Hippocampal formation (tissue), 2 donors: ENCODE measurements around the gene ZNRF1.
"Not testable (repeated sequence)": the region's sequence is repeated elsewhere in the genome, so short reads cannot be mapped to it uniquely, and the experiment has no call there.

Experiments
- DNase-seq, 2 donors: peaks; one replicate each; lab custom pipeline; 2025; lab: John Stamatoyannopoulos, UW

Gene ZNRF1

DNA sequence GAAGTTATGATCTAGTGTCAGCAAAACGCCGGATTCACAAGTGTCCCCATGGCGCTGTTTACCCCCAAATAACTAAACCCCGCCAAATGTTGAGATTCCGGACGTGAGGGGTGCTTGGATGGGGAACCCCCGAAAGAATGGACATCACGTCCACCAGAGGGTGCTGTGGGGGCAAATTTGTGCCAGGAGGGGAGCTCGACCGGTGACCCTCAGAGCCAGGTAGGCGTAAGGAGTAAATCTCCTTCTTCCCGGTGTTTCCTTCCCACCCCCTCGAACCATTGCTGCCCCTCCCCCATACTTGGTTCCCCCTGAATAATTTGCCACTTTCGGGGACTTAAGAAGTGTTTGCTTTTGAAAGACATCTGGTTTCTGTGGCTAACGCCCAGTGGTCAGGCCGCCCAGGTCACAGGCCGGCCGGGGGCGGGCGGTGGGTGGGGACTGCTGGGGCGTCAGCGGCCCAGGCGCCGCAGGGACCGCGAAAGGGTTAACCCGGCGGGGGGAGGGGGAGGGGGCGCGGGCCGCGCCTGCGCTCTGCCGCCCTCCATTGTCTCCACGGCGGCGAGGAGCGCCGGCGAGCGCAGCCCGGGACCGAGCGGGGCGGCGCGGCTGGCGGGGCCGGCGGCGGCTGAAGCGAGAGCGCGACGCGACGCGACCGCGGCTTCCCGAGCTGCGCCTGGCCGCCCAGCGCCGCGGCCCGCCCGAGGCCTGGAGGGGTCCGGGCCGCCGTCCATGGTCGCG lies at the start of gene ZNRF1:
Gene ZNRF1, plus strand, starts transcription at position 544 of the 738 bp plus-strand sequence. CDS start 648 bp downstream, outside the sequence.
- peak; percentile 56 to 69 for DNase-seq

DNA sequence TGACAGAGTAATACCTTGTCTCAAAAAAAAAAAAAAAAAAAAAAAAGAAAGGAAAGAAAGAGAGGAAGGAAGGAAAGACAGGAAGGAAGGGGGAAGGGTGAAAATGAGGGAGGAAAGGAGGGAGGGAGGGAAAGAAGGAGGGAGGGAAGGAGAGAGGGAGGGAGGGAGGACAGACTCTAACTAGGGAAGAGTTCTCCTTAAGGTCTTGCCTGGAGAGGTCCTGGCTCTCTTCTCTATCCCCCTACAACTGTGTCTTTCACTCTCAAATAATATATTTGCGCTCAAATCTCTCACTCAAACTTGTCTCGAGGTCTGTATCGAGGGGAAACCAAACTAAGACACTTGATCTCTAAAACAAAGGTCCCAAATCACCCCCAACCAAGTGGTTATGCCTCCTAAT lies 49.5 kb upstream of the ZNRF1 start:
- no peak for DNase-seq

DNA sequence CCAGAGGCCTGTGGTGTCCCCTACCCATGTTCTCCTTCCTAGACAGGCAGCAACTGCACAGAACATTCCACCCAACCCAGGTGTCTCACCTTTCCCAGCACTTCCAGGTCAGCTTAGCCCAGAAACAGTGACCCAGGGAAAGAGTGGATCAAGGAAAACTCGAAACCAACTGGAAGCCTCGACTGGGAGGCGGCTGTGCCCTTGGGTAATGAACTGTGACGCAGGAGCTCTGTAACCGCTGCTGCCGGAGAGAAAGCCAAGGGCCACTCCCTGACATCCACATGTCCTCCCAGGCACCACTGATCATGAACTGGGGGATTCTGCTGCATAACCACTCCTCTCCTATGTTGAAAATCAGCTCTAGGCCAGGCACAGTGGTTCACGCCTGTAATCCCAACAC lies 48.3 kb upstream of the ZNRF1 start:
- no peak for DNase-seq

DNA sequence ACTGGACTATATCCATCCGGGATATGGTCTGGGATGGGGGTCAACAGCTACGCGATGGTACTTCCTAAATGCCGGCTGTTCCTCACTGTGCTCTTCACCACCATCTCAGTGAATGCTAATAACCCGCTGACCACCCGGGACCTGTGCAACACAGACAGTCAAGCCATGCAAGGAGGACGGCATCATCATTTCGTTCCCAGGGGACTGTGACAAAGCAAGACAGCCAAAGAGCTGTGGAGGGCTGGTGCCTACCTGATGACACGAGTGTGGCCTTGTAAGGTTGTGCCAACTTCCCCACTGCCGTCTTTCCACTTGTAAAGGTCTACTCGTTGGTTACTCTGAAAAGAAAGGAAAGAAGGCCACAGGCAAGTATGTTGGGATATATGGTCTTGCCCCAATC lies 47.6 kb upstream of the ZNRF1 start:
- DNase-seq = no peak

DNA sequence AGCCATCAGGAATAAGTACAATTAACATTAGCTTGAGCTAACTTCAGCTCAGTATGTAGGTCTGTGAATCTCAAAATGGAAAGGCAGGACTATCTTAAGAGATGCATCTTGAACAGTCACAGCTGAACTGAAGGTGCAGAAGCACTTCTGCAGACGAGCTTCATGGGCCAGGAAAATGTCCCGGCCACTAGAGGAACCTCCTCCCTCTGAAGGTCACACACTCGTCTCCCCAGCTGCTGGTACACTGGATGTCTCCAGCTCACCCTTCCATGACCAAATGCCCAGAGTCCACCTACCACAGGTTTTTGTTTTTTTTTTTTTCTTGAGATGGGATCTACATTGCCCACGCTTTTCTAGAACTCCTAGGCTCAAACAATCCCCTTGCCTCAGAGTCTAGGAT lies 47.1 kb upstream of the ZNRF1 start:
- DNase-seq = no peak

DNA sequence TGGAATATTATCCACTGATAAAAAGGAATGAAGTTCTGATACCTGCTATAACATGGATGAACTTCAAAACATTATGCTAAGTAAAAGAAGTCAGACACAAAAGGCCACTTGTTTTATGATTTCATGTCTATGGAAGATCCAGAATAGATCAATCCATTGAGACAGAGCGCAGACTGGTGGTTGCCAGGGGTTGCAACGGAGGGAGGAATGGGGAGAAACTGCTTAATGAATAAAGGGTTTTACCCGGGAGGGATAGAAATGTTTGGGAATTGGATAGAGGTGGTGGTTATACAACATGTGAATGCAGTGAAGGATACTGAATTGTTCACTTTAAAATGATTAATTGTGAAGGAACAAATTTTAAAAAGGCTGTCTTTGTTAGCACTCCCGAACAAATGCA lies 44.1 kb upstream of the ZNRF1 start:
- peak; percentile 2 to 40 for DNase-seq

DNA sequence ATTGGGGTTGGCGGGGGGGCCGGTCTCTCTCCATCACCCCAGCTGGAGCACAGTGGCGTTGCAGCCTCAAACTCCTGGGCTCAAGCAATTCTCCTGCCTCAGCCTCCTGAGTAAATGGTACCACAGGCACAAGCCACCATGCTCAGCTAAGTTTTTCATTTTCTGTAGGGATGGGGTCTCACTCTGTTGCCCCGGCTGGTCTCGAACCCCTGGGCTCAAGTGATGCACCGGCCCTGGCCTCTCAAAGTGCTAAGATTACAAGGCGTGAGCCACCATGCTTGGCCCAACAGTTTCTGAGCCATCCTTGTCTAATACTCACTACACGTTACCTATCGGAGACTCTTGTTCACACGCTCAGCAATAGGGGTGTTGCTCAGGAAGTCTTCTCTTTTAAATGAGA lies 25.5 kb upstream of the ZNRF1 start:
- no peak for DNase-seq

DNA sequence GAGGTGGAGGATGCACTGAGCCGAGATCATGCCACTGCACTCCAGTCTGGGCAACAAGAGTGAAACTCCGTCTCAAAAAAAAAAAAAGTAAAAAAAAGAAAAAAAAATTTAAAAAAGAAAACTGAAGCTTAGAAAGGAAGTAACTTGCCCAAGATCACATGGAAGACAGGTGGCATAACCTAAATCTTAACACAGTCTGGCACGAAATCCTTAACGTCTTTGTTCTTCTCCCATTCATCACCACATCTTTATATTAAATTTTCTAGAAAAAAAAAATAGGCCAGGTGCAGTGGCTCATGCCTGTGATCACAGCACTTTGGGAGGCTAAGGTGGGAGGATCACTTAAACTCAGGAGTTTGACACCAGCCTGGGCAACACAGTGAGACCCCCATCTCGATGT lies 23.2 kb upstream of the ZNRF1 start:
- no peak for DNase-seq

DNA sequence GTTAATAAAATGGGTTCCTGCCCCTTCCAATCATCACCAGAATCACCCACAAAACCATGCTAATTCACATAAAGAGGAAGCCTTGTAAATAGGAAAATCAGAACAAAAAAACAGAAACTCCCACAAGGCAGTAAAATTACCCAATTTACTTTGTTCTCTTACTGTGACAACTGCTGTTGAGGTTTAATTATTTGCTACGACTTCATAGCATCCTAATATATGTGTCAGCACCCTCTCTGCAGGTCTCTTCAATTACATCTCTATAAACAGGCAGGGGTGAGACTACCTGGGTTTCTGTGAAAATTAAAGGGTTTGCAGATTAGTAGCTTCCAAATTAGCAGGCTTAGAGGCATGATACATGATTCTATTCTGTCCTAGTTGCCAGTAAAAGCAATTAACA lies 16.6 kb upstream of the ZNRF1 start:
- DNase-seq = no peak

DNA sequence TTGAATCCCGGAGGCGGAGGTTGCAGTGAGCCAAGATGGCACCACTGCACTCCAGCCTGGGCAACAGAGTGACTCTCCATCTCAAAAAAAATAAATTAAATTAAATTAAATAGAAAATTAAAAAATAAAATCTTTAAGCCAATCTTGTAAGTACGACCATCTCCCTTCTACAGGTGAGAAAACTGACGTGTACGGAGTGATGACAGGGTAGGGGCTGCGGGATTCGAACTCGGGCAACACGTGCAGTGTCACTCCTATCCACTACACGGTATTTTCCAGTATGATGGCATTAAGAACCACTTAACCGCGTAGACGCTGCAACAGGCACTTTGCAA lies 14.7 kb upstream of the ZNRF1 start:
- DNase-seq = no peak

DNA sequence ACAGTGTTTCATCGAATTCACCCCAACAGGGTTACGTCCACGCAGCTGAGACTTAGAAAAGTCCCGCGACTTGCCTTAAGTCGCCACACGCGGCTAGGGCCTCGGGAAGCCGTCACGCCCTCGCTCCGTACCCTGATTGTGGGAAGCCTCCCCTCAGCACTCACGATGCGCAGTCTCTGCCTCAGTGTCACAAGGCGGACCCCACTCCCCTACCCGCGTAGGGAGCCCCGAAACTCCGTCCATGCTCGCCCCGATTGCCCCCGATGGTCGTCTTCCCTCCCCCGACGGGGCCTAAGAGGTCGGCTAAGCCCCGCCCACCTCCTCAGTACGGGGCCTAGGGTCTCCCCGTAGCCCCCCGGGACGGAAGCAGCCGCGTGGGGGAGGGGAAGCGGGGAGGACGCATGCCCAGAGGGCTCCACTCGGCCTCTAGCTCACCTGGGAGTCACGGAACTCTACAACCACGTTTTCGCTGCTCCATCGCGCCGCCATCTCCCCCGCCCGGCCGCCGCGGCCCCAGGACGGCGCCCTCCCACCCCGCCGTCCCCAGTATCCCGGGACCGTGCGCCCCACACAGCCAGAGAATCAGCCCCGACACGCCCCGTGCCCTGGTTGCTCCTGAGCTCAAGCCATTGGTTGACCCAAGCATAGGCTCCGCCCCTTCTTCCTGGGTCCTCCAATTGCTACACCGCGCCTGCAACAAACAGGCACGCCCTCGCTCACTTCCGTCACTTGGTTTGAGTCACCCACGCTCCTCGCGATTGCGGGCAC lies 14.1 kb upstream of the ZNRF1 start, which contains the start of gene WDR59:
Gene WDR59, minus strand, starts transcription at position 595 of the 768 bp plus-strand sequence. Its CDS starts 106 bp downstream, at position 489.
- DNase-seq = peak; percentile 97 to 99

DNA sequence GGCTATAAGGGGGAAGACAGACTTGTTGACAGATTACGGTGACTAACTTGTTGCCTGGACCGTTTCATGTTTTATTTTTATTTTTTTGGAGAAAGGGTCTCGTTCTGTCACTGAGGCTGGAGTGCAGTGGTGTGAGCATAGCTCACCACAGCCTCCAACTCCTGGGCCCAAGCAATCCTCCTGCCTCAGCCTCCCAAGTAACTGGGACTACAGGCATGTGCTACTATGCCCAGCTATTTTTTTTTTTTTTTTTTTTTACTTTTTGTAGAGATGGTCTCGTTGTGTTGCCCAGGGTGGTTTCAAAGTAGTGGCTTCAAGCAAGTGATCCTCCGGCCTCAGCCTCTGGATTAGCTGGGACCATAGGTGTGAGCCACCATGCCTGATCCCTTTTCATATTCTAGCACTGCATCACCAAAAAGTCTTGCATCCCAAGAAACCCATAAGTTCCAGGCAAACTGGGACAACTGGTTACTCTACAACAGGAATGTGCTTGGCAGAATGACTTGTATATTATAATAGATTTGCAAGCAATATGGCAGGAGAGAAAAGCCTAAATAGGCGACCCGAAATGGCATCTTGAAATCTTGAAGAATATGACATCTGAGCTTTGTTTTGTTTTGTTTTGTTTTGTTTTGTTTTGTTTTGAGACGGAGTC lies 11.7 kb upstream of the ZNRF1 start:
- DNase-seq = no peak

DNA sequence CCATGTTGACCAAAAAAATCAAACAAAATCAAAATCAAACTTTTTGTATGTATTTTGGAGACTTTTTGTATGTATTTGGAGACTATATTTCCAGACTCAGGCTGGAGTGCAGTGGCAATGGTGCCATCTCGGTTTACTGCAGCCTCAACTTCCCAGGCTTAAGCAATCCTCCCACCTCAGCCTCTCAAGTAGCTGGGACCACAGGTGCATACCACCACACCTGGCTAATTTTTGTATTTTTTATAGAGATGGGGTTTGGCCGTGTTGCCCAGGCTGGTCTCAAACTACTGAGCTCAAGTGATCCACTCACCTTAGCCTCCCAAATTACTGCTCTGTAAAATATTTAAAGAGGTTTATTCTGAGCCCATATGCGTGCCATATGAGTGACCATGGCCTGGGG lies 9.0 kb upstream of the ZNRF1 start:
- DNase-seq = not testable (repeated sequence)

DNA sequence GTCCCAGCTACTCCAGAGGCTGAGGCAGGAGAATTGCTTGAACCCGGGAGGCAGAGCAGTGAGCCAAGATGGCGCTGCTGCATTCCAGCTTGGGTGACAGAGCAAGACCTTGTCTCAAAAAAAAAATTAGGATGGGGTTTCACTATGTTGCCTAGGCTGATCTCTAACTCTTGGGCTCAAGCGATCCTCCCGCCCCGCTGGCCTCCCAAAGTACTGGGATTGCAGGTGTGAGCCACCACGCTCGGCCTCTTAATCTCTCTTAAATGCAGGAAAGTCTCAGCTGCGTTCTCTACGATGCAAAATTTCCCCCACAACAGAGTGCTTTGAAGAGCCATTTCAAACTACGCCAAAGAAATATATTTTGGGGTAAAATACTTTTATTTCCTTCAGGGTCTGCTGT lies 8.0 kb upstream of the ZNRF1 start:
- DNase-seq = no peak

DNA sequence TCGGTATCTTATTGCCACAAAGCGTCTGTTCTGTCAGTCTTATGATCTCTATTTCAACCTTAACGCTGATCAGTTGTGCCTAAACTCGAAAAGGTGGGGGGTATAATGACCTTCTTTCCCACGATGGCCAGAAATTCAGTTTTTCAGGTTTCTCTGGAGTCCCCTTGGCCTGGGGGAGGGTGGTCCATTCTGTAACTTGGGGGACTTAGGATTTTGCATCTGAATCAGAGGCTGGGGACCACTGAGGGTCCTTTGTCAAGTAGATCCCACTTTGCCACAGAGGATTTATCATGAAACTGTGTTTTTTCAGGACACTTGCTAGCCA lies 7.6 kb upstream of the ZNRF1 start:
- no peak for DNase-seq

DNA sequence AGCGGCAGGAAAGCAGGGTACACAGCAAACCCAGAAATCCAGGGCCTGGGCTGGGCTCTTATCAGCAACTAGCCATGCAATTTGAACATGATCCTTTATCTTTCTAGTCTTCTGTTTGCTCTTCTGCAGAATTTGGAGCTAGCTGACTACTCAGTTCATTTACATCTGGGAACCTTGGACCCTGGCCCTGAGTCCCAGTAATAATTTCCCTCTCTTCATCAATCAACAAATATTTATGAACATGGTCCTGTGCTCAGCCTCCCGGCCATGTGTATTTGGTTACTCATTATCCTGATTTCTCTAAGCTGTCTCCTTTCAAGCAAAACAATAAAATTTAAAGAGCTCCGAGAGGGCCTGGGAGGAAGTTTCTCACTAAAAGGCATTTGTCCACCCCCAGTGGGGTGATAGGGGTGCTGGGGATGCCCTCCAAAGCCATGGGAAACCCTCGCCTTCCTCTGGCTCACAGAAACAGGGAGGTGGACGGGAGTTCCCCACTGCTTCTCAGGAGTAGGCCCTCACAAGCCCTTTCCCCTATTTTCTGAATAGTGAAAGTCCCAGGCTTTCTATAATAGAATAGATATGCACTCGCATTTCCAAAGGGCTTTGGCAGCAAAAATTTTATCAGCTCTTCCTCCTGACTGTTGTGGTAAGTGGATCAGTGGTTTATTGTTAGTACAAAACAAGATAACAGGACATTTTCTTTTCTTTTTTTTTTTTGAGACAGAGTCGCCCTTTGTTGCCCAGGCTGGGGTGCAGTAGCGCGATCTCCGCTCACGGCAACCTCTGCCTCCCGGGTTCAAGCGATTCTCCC lies 7.0 kb upstream of the ZNRF1 start:
- DNase-seq = peak in 1 of 2 donors; percentile 3

DNA sequence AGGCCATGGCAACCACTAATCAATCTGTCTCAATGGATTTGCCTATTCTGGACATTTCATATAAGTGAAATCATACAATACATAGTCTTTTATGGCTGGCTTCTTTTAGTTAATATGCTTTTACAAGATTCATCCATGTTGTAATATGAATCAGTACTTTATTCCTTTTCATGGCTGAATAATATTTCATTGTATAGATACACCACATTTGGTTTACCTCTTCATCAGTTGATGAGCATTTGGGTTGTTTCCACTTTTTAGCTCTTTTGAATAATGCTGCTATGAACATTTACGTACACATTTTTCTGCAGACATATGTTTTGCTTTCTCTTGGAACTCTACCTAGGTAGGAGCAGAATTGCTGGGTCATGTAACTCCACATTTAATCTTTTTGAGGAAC lies 2.8 kb upstream of the ZNRF1 start:
- no peak for DNase-seq

DNA sequence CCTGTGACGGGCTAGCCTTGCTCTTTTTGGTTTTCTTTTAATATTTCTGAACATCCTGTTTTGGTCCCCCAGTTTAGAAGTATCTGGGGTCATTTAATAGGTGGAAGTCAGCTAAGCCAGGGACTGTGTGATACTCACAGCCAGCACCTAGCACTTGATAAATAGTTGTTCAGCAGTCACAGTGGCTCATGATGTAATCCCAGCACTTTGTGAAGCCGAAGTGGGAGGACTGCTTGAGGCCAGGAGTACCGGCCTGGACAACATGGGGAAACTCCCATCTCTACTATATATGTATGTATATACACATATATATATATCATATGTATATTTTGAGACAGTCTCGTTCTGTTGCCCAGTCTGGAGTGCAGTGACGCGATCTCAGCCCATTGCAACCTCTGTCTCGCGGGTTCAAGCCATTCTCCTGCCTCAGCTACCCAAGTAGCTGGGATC lies 1.8 kb upstream of the ZNRF1 start:
- DNase-seq = no peak

DNA sequence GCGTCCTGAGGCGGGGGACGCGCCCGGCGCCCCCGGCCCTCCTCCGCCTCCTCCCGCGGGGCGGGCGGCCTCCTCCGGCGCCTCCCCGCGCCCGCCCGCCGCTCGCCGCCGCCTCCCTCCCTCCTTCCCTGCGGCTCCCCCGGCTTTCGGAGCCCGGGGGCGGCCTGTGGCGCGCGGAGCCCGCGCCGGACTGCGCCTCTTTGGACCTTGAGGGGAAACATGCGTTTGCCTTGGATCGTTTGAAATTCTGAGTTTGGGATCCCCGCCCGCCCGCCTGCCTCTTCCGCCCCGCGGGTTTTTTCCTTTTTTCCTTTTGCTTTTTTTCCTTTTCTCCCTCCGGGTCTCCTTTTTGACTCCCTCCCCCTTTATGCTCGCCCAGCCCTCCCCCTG lies 390 bp downstream of the ZNRF1 start:
- DNase-seq = peak; percentile 23 to 55

DNA sequence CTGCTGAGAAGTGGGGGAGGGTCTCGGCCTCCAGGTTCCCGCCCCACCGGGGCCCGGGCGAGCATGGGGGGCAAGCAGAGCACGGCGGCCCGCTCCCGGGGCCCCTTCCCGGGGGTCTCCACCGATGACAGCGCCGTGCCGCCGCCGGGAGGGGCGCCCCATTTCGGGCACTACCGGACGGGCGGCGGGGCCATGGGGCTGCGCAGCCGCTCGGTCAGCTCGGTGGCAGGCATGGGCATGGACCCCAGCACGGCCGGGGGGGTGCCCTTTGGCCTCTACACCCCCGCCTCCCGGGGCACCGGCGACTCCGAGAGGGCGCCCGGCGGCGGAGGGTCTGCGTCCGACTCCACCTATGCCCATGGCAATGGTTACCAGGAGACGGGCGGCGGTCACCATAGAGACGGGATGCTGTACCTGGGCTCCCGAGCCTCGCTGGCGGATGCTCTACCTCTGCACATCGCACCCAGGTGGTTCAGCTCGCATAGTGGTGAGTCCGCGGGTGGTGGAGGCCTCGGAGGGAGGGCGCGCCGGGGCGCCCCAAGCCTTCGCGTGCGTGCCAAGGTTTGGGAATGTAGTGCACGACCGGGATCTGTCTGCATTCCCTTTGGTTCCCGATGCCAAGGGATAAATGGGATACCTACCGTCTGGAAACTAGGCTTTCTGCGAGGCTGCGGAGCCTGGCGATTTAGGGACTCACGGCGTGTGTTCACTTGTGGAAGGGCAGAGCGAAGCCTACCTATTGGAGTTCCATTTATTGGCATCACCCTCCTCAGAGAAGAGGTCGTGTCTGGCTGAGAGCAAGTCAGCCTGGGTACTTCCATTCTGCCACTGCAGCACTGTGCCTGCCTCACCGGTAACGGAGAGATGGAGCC lies 1.0 kb downstream of the ZNRF1 start:
- DNase-seq = peak in 1 of 2 donors; percentile 41

DNA sequence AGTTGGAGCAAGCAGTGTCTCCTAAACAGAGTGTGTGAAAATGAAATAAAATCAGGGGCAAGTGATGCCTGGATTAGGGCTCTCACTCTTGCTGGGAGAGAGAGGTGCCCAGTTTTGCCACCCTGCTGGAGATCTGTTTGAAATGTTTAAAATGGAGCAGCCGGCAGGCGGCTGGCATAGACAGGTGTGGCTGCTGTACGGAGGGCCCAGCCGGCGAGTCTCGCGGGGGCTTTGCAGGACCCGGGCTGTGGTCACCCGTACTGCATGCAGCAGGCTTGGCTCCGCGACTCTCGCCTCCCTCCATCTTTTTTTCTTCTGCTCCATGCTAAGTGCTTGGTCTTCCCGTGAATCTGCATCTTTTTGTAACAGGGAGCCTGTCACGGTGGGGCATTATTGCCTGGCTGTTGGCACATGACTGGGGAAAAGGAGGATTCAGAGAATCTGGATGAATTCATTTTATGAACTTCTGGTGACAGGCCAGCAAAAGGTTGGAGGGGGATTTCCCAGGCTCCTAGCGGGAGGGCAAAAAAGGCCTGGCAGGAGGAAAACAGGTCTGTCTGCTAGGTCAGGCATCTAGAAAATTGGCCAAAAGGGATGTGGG lies 1.8 kb downstream of the ZNRF1 start:
- no peak for DNase-seq
